Tibial nerve (tissue), 3 donors: ENCODE data around the gene RPS5.

ENCODE experiments used
- CTCF ChIP-seq, 5 experiments: fragments of 200-600 bp in 3 of 5; fragments of 450-650 bp in 2 of 5; sonication (generic) in 3 of 5; IDR thresholded peaks; one replicate each; pipeline ENCODE4 v1.5.1; 2016 to 2019; ENCODE audit warnings: antibody characterized with exemption in 5 of 5, mild to moderate bottlenecking in 3 of 5, moderate library complexity in 2 of 5
- POLR2A ChIP-seq, 2 donors: fragments of 450-650 bp; IDR thresholded peaks; one replicate each; pipeline ENCODE4 v1.6.1; 2017; ENCODE audit warnings: antibody characterized with exemption in 2 of 2, mild to moderate bottlenecking in 2 of 2, moderate library complexity in 2 of 2

- TF ChIP-seq POLR2A (IDR thresholded peaks at IDR 0.05) (peak; percentile 10 to 49), CTCF (IDR thresholded peaks at IDR 0.05) (peak in 2 of 5 experiments; percentile 46 to 48)
Measured at GRCh38 chr19:58362272-58362994, 24.6 kb upstream of the RPS5 start, which contains the start of gene ZNF497.
